B cell (primary cell): ENCODE results near the gene RASSF4. TPM values are rescaled to one million over a fixed set of nuclear protein-coding genes. Genes with fewer than 3 reads are reported as not detected.

Experiments
- ATAC-seq: fragments of 200-7000 bp; cut with Tn5 transposase; one replicate; pipeline ENCODE4 v1.10.0; 2021; ENCODE audit warnings: low read depth, mild to moderate bottlenecking, moderate number of reproducible peaks, moderate library complexity
- CTCF ChIA-PET: fragments of 350-600 bp; sonication (Branson Sonifier 250); formaldehyde crosslinking; loops from one replicate; lab custom pipeline; 2021; ENCODE audit warnings: antibody characterized with exemption, inconsistent platforms; lab: Charles Lee
- POLR2A ChIA-PET: fragments of 350-600 bp; sonication (Branson Sonifier 250); formaldehyde crosslinking; loops from one replicate; lab custom pipeline; 2021; ENCODE audit warnings: antibody characterized with exemption; lab: Charles Lee
- DNase-seq: peaks from one replicate; pipeline ENCODE4 v3.0.0; 2013
- H2AFZ ChIP-seq: 2 replicates; pipeline ENCODE4 v1.6.1; 2012; ENCODE audit warnings: mild to moderate bottlenecking, low read depth, low read length; ENCODE audit not compliant: insufficient read depth, poor library complexity, severe bottlenecking
- H3K27ac ChIP-seq, 2 donors: 1 replicate in 1 of 2; 2 replicates in 1 of 2; pipeline ENCODE4 v1.5.1; 2012 to 2013; ENCODE audit warnings: low read length in 2 of 2, mild to moderate bottlenecking in 2 of 2, moderate library complexity in 1 of 2
- H3K27me3 ChIP-seq, 4 experiments: fragments of 200-600 bp in 1 of 4; sonication (generic) in 1 of 4; replicated peaks in 1 of 4; 1 replicate in 2 of 4; 2 replicates in 2 of 4; pipeline versions ENCODE4 v1.6.1 to v1.7.0; 2013 to 2016; ENCODE audit warnings: low read length in 3 of 4, mild to moderate bottlenecking in 2 of 4, mixed read lengths in 1 of 4, moderate library complexity in 1 of 4; ENCODE audit not compliant: insufficient read depth in 4 of 4, control insufficient read depth in 3 of 4; ENCODE audit errors: control extremely low read depth in 1 of 4
- H3K36me3 ChIP-seq, 2 experiments: replicated peaks in 1 of 2; 1 replicate in 1 of 2; 2 replicates in 1 of 2; pipeline versions ENCODE4 v1.6.1 to v1.7.1; 2013; ENCODE audit warnings: low read length in 1 of 2; ENCODE audit not compliant: insufficient read depth in 2 of 2, control insufficient read depth in 1 of 2; ENCODE audit errors: control extremely low read depth in 1 of 2, extremely low read depth in 1 of 2
- H3K4me1 ChIP-seq, 2 donors: fragments of 200-600 bp in 1 of 2; sonication (generic) in 1 of 2; 1 replicate in 1 of 2; 2 replicates in 1 of 2; pipeline versions ENCODE4 v1.5.1 to v1.6.1; 2013 to 2017; ENCODE audit warnings: low read length in 2 of 2; ENCODE audit not compliant: control insufficient read depth in 2 of 2, insufficient read depth in 2 of 2
- H3K4me2 ChIP-seq: replicated peaks from 2 replicates; pipeline ENCODE3; 2012; ENCODE audit warnings: mild to moderate bottlenecking, low read depth, low read length; ENCODE audit not compliant: poor library complexity, severe bottlenecking
- H3K4me3 ChIP-seq, 5 experiments: fragments of 200-600 bp in 1 of 5; sonication (generic) in 1 of 5; 1 replicate in 3 of 5; 2 replicates in 2 of 5; pipeline versions ENCODE4 v1.5.1 to v1.7.0; 2011 to 2016; ENCODE audit warnings: low read length in 4 of 5, mild to moderate bottlenecking in 4 of 5, low read depth in 2 of 5, control low read depth in 1 of 5, moderate library complexity in 1 of 5; ENCODE audit not compliant: insufficient read depth in 1 of 5; ENCODE audit errors: control extremely low read depth in 1 of 5, extremely low read depth in 1 of 5
- H3K79me2 ChIP-seq: fragments of 200-600 bp; sonication (generic); one replicate; pipeline ENCODE4 v1.6.0; 2016; ENCODE audit warnings: low read length; ENCODE audit not compliant: control insufficient read depth, insufficient read depth
- H3K9ac ChIP-seq: fragments of 200-600 bp; sonication (generic); 2 replicates; pipeline ENCODE4 v1.6.1; 2017; ENCODE audit warnings: mild to moderate bottlenecking, low read length, moderate library complexity
- H3K9me3 ChIP-seq, 3 donors: one replicate each; pipeline versions ENCODE4 v1.6.1 to v1.7.1; 2013; ENCODE audit warnings: low read length in 2 of 3; ENCODE audit not compliant: control insufficient read depth in 2 of 3, insufficient read depth in 1 of 3; ENCODE audit errors: control extremely low read depth in 1 of 3
- H4K20me1 ChIP-seq: 2 replicates; pipeline ENCODE4 v1.6.0; 2012; ENCODE audit warnings: mild to moderate bottlenecking, low read length; ENCODE audit not compliant: insufficient read depth, control insufficient read depth, poor library complexity, severe bottlenecking
- H3K27ac Mint-ChIP-seq: one replicate; pipeline ENCODE4 v1.8.0; 2021; ENCODE audit warnings: mixed read lengths
- H3K27me3 Mint-ChIP-seq: one replicate; pipeline ENCODE4 v1.8.0; 2021; ENCODE audit warnings: mixed read lengths
- H3K4me1 Mint-ChIP-seq: one replicate; pipeline ENCODE4 v1.8.0; 2021; ENCODE audit warnings: mixed read lengths
- H3K4me3 Mint-ChIP-seq: one replicate; pipeline ENCODE4 v1.8.0; 2021; ENCODE audit warnings: mixed read lengths
- H3K9me3 Mint-ChIP-seq: one replicate; pipeline ENCODE4 v1.8.0; 2022; ENCODE audit warnings: mixed read lengths; ENCODE audit not compliant: insufficient read depth
- CTCF ChIP-seq: fragments of 200-600 bp; IDR thresholded peaks from one replicate; pipeline ENCODE4 v1.8.0; 2022; ENCODE audit warnings: antibody characterized with exemption, mild to moderate bottlenecking
- EZH2 ChIP-seq: IDR thresholded peaks from 2 replicates; pipeline ENCODE4 v1.6.1; 2012; ENCODE audit warnings: borderline replicate concordance, low read depth, mild to moderate bottlenecking, moderate library complexity, low read length; ENCODE audit not compliant: insufficient read depth, poor library complexity, severe bottlenecking
- WGBS: methylation state at CpG from one replicate; pipeline ENCODE4 v1.1.5; 2013; ENCODE audit warnings: missing lambda C conversion rate; ENCODE audit not compliant: insufficient coverage; 5-methylcytosine and 5-hydroxymethylcytosine counted together
- intact Hi-C: fragments of 100-400 bp; cut with micrococcal nuclease; formaldehyde crosslinking; loops from one replicate; pipeline ENCODE4 v1.10.0; 2022
- polyA plus RNA-seq: library from polyadenylated mRNA; depleted of rRNA; stranded (reverse); fragments of >200 nt; gene quantifications from 2 replicates; pipeline ENCODE4 v1.2.3, GENCODE V29; 2012
- total RNA-seq, 2 donors: library from RNA; stranded (reverse); fragments of 120-200 nt in 1 of 2; gene quantifications; 1 replicate in 1 of 2; 2 replicates in 1 of 2; pipeline versions ENCODE4 v1.2.3 to v1.2.4, GENCODE V29; 2013 to 2022

Gene RASSF4
- total and polyA plus RNA-seq, 2 donors (not counting 1 experiment from before 2014, with no cell fraction given) = 1.9 to 2.6 TPM

DNA sequence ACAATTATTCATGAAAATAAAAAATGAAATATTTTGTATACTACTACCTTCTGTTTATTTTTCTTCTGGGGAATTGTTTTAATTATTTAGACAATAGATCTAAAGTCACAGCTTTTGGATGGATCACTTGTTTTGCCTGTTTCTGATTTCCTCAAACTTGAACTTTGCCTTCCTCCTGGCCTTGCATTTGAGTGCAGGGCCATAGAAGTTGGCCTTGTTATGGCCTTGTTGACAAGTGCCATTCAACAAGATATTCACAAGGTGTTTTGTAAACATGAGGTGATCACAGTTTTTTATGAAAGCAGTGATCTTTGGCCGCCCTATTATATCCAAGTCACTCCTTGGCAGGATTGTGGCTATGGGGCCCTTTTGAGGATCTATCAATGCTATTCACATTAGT, 45.7 kb downstream of the RASSF4 start:
- CTCF ChIA-PET = interaction anchor here (1.2 to 1.5 kb wide), 2 partner anchors 10 to 72 kb away, joined by 3 to 4 read pairs; no protein-coding TSS in a partner anchor
- Mint-ChIP-seq H3K9me3 (no peaks in the 10 kb centered on the region), H3K4me3 (no peak overlapping the region), H3K27ac (no peak overlapping the region), H3K4me1 (peaks cover 19% of the 10 kb centered on the region), H3K27me3 (no peaks in the 10 kb centered on the region)
- Histone ChIP-seq H2AFZ (no peak overlapping the region), H3K9me3 (peaks cover 4 to 10% (median 10%) of the 10 kb centered on the region in 3 donors), H3K9ac (no peak overlapping the region), H4K20me1 (peaks cover 5% of the 10 kb centered on the region), H3K79me2 (peaks cover 15% of the 10 kb centered on the region), H3K4me3 (no peak overlapping the region), H3K4me2 (no peak overlapping the region), H3K27ac (no peak overlapping the region), H3K27me3 (no peaks in the 10 kb centered on the region), H3K4me1 (peaks cover 11 to 12% of the 10 kb centered on the region in 2 donors), H3K36me3 (peaks cover 8 to 19% of the 10 kb centered on the region in 2 experiments)
- intact Hi-C loops = loop anchor here (10.0 kb wide), 2 partner anchors 370 to 1360 kb away; partner anchors contain the start of genes ALOX5 and ZNF32
- no peak for TF ChIP-seq CTCF
- no peak for TF ChIP-seq EZH2
- ATAC-seq (no peak), DNase-seq (no peak)
- WGBS = no CpG with 5 or more reads among the region's 1 CpG
- POLR2A ChIA-PET = no interaction called here

DNA sequence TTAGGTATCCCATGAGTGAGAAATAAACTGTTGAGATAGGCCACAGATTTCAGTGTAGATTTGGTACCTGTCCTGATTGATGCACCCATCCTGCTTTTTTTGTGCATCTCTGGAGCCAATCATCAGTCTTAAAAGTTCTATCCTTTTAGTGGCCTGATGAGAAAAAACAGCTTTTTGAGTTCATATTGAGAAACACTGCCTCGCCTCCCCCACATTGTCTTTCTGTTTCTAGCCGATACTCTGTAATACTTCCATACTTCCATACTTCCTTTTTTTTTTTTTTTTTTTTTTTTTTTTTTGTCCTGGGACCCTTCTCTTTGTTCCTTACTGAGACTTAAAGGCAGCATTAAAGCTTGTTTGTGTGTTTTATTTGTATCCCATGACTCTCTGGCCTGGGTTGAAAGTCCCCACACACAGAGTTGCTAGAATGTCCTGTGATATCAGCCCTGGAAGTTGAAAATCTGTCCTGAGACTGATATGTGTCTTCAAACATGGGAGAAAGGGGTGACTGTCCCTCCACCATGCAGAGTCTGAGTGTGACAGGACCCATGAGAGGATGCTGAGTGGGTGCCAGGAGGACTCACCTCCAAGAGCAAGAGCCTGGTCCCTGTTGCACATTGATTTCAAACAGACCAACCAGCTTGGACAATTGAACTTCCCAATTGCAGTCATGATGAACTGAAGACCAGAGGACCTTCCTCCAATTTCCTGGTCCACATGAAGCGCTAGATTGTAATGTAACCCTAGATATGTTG, 46.9 kb downstream of the RASSF4 start:
- no peak overlapping the region for H3K27ac Mint-ChIP-seq
- intact Hi-C loops = loop anchor here (10.0 kb wide), 2 partner anchors 368 to 1362 kb away; partner anchors contain the start of genes ALOX5 and ZNF32

More for the DNA sequence above, 46.9 kb downstream of the RASSF4 start:
- no peak for ATAC-seq
- CTCF ChIA-PET = interaction anchor here (1.5 to 1.9 kb wide), 2 partner anchors 11 kb away, joined by 3 to 8 read pairs; no protein-coding TSS in a partner anchor
- peaks cover 8 to 19% of the 10 kb centered on the region in 2 experiments for H3K36me3 ChIP-seq
- no peaks in the 10 kb centered on the region for H3K27me3 Mint-ChIP-seq
- WGBS = no CpG with 5 or more reads among the region's 3 CpGs
- H3K4me3 ChIP-seq = no peak overlapping the region
- DNase-seq = no peak
- no peaks in the 10 kb centered on the region for H3K9me3 Mint-ChIP-seq
- H3K4me1 Mint-ChIP-seq = peaks cover 12% of the 10 kb centered on the region
- H3K79me2 ChIP-seq = peaks cover 11% of the 10 kb centered on the region
- peaks cover 4 to 10% (median 10%) of the 10 kb centered on the region in 3 donors for H3K9me3 ChIP-seq
- POLR2A ChIA-PET = no interaction called here
- no peak overlapping the region for H2AFZ ChIP-seq
- H3K4me3 Mint-ChIP-seq = no peak overlapping the region
- no peak overlapping the region for H3K27ac ChIP-seq
- peaks cover 7 to 9% of the 10 kb centered on the region in 2 donors for H3K4me1 ChIP-seq
- peaks cover 5% of the 10 kb centered on the region for H4K20me1 ChIP-seq
- H3K9ac ChIP-seq = no peak overlapping the region
- no peaks in the 10 kb centered on the region for H3K27me3 ChIP-seq
- no peak overlapping the region for H3K4me2 ChIP-seq
- TF ChIP-seq EZH2 (no peak), CTCF (no peak)
